ENCODE measurements around the gene APOBEC3H.

The APOBEC3H gene

DNA sequence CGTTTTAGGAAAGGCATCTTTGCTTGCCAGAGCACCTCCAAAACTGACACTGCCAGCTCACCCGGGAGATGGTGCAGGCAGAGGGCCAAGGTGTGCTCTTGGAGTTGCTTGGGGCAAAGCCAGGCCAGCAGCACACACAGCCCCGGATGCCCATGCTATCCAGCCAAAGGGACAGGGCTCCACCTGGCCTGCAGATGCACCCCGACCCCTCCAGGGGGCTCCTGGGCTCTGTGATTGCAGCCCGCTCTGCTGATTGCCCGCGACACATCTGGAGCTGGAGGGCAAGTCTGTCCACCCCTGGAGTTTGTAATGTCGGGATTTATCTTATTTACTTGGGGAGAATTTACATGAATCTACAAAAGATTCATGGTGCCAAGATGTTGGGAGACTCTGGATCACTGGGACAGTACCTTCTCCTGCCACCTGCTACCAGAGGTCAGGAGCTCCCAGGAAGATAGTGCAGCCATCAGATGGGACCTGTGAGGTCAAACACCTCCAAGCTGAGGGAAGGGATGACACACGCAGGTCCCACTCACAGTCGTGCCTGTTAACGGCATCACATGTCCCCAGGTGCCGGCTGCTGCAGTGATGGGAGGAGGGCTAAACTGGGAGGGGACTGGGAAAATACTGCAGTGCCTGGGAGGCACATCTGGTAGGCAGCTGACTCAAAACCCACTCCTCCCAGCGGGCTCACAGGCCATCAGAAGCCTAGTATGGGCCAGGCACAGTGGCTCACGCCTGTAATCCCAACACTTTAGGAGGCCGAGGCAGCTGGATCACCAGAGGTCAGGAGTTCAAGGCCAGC, 38.2 kb downstream of the APOBEC3H start:
- Histone ChIP-seq H3K4me1 (ENCODE audit: control insufficient read depth, low read length) (no peaks in the 10 kb centered on the region), H3K79me2 (ENCODE audit: control insufficient read depth, low read length) (no peaks in the 10 kb centered on the region), H3K4me2 (ENCODE audit: low read length) (no peak overlapping the region), H3K27me3 (ENCODE audit: control insufficient read depth, low read length) (peaks cover 3% of the 10 kb centered on the region; the same call in 1 of the 2 replicates), H3K9me3 (ENCODE audit: control insufficient read depth, insufficient read depth, low read length) (no peaks in the 10 kb centered on the region), H4K20me1 (ENCODE audit: control insufficient read depth, insufficient read depth, low read depth, low read length) (no peaks in the 10 kb centered on the region), H3F3A (ENCODE audit: control insufficient read depth, insufficient read depth) (no peaks in the 10 kb centered on the region), H3K4me3 (ENCODE audit: low read length) (no peak overlapping the region), H3K9me2 (replicated peaks; ENCODE audit: control insufficient read depth, low read length) (no peaks in the 10 kb centered on the region), H3K27ac (ENCODE audit: low read depth, low read length) (no peak overlapping the region), H3K36me3 (ENCODE audit: control insufficient read depth, low read length) (no peaks in the 10 kb centered on the region)
- TF ChIP-seq EZH2phosphoT487 (IDR thresholded peaks at IDR 0.05; ENCODE audit: borderline replicate concordance, low read length) = no peak
- TF ChIP-seq, protein P1, sequence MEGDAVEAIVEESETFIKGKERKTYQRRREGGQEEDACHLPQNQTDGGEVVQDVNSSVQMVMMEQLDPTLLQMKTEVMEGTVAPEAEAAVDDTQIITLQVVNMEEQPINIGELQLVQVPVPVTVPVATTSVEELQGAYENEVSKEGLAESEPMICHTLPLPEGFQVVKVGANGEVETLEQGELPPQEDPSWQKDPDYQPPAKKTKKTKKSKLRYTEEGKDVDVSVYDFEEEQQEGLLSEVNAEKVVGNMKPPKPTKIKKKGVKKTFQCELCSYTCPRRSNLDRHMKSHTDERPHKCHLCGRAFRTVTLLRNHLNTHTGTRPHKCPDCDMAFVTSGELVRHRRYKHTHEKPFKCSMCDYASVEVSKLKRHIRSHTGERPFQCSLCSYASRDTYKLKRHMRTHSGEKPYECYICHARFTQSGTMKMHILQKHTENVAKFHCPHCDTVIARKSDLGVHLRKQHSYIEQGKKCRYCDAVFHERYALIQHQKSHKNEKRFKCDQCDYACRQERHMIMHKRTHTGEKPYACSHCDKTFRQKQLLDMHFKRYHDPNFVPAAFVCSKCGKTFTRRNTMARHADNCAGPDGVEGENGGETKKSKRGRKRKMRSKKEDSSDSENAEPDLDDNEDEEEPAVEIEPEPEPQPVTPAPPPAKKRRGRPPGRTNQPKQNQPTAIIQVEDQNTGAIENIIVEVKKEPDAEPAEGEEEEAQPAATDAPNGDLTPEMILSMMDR (IDR thresholded peaks at IDR 0.05; ENCODE audit: low read depth, low read length, poor library complexity, severe bottlenecking) = peak; percentile 78

DNA sequence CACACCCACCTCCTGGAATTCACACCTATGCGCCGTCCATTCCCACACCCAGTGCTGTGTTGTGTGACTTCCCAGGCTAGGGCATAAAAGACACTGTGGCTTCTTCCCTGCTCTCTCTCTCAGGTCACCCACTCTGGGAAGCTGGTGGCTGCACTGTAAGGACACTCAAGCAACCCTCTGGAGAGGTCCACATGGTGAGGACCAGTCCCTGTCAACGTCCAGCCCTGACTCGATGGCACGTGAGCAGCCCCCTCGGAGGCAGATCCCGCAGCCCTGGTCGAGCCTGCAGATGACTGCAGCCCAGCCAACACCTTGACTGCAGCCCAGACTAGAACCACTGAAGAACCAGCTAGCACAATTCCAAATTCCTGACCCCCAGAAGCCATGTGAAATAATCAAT, 39.3 kb downstream of the APOBEC3H start:
- H3K27ac ChIP-seq (ENCODE audit: low read depth, low read length) = no peak overlapping the region
- no peaks in the 10 kb centered on the region for H3K9me3 ChIP-seq (ENCODE audit: control insufficient read depth, insufficient read depth, low read length)
- no peaks in the 10 kb centered on the region for H3K36me3 ChIP-seq (ENCODE audit: control insufficient read depth, low read length)
- no peaks in the 10 kb centered on the region for H3K4me1 ChIP-seq (ENCODE audit: control insufficient read depth, low read length)
- H4K20me1 ChIP-seq (ENCODE audit: control insufficient read depth, insufficient read depth, low read depth, low read length) = no peaks in the 10 kb centered on the region
- H3K9me2 ChIP-seq (replicated peaks; ENCODE audit: control insufficient read depth, low read length) = no peaks in the 10 kb centered on the region
- no peaks in the 10 kb centered on the region for H3F3A ChIP-seq (ENCODE audit: control insufficient read depth, insufficient read depth)
- no peak overlapping the region for H3K4me3 ChIP-seq (ENCODE audit: low read length)
- TF ChIP-seq, protein P1 (IDR thresholded peaks at IDR 0.05; ENCODE audit: low read depth, low read length, poor library complexity, severe bottlenecking) = no peak
- no peak for TF ChIP-seq EZH2phosphoT487 (IDR thresholded peaks at IDR 0.05; ENCODE audit: borderline replicate concordance, low read length)
- H3K27me3 ChIP-seq (ENCODE audit: control insufficient read depth, low read length) = peaks cover 3% of the 10 kb centered on the region; the same call in 1 of the 2 replicates
- no peak overlapping the region for H3K4me2 ChIP-seq (ENCODE audit: low read length)
- H3K79me2 ChIP-seq (ENCODE audit: control insufficient read depth, low read length) = no peaks in the 10 kb centered on the region

DNA sequence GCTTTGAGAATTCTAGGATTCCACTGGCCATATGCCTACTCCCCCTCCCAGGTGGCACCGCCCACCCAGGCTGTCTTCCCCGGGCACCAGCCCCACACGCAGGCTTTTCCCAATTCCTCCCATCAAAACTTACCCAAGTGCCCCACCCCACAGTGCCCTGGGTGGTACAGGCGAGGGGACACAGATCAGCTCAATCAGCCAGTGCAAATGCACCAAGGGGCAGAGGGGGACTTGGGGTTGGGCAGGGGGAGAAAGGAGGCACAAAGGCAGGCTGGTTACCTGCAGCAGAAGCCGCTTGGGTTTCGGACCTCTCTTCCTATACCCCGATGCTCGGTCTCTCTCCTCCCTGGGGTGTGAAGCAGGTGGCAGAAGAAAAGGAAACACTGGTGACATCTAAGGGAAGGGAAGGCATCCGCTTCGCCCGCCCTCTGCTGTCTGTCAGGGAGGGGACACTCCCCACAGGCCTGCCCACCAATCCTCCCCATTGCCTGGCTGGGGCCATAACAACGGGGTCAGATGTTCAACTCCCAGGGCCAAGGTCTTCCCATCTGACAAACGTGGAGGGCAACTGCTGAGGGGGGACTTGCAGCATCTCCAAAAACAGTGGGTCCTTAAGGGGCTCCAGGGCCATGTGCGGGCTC, 41.4 kb downstream of the APOBEC3H start:
- Histone ChIP-seq H4K20me1 (ENCODE audit: control insufficient read depth, insufficient read depth, low read depth, low read length) (no peaks in the 10 kb centered on the region), H3K36me3 (ENCODE audit: control insufficient read depth, low read length) (no peaks in the 10 kb centered on the region), H3K4me1 (ENCODE audit: control insufficient read depth, low read length) (no peaks in the 10 kb centered on the region), H3K79me2 (ENCODE audit: control insufficient read depth, low read length) (no peaks in the 10 kb centered on the region), H3K9me2 (replicated peaks; ENCODE audit: control insufficient read depth, low read length) (no peaks in the 10 kb centered on the region), H3K9me3 (ENCODE audit: control insufficient read depth, insufficient read depth, low read length) (no peaks in the 10 kb centered on the region), H3K4me3 (ENCODE audit: low read length) (no peak overlapping the region), H3K27me3 (ENCODE audit: control insufficient read depth, low read length) (peaks cover 4% of the 10 kb centered on the region), H3F3A (ENCODE audit: control insufficient read depth, insufficient read depth) (no peaks in the 10 kb centered on the region), H3K27ac (ENCODE audit: low read depth, low read length) (no peak overlapping the region), H3K4me2 (ENCODE audit: low read length) (no peak overlapping the region)
- TF ChIP-seq EZH2phosphoT487 (IDR thresholded peaks at IDR 0.05; ENCODE audit: borderline replicate concordance, low read length) = no peak
- TF ChIP-seq, protein P1 (IDR thresholded peaks at IDR 0.05; ENCODE audit: low read depth, low read length, poor library complexity, severe bottlenecking) = no peak
